H9 (cell line): ENCODE measurements around the gene GPR83. TPM values are rescaled to one million over a fixed set of nuclear protein-coding genes. Genes with fewer than 3 reads are reported as not detected.

ENCODE experiments used
- DNase-seq: peaks from one replicate; pipeline ENCODE4 v3.0.0-alpha.2; 2017
- H2AFZ ChIP-seq: one replicate; pipeline ENCODE4 v1.6.1; 2013; ENCODE audit warnings: mild to moderate bottlenecking, low read length, control low read depth, moderate library complexity
- H2AK5ac ChIP-seq: 2 replicates; pipeline ENCODE4 v1.6.1; 2013; ENCODE audit warnings: low read length, control low read depth, mixed read lengths; ENCODE audit not compliant: insufficient read length
- H2BK120ac ChIP-seq: one replicate; pipeline ENCODE4 v1.6.1; 2013; ENCODE audit warnings: low read depth, mild to moderate bottlenecking, low read length, control low read depth, inconsistent platforms; ENCODE audit not compliant: poor library complexity, severe bottlenecking
- H2BK12ac ChIP-seq: 2 replicates; pipeline ENCODE4 v1.6.1; 2013; ENCODE audit warnings: low read length, control low read depth, mixed read lengths, low read depth; ENCODE audit not compliant: insufficient read length
- H2BK15ac ChIP-seq: 2 replicates; pipeline ENCODE4 v1.6.1; 2013; ENCODE audit warnings: low read depth, low read length, control low read depth
- H2BK20ac ChIP-seq: one replicate; pipeline ENCODE4 v1.6.1; 2013; ENCODE audit warnings: low read depth, mild to moderate bottlenecking, low read length, control low read depth, inconsistent platforms; ENCODE audit not compliant: poor library complexity, severe bottlenecking
- H2BK5ac ChIP-seq: 2 replicates; pipeline ENCODE4 v1.6.1; 2013; ENCODE audit warnings: low read length, control low read depth, mixed read lengths; ENCODE audit not compliant: insufficient read length
- H3K14ac ChIP-seq: 2 replicates; pipeline ENCODE4 v1.6.1; 2013; ENCODE audit warnings: low read length, control low read depth; ENCODE audit not compliant: insufficient read depth
- H3K18ac ChIP-seq: 2 replicates; pipeline ENCODE4 v1.6.1; 2013; ENCODE audit warnings: low read depth, mild to moderate bottlenecking, mixed read lengths, low read length, control low read depth; ENCODE audit not compliant: insufficient read length
- H3K23ac ChIP-seq: 2 replicates; pipeline ENCODE4 v1.6.1; 2013; ENCODE audit warnings: low read length, control low read depth, mixed read lengths, low read depth; ENCODE audit not compliant: insufficient read length
- H3K23me2 ChIP-seq: 2 replicates; pipeline ENCODE4 v1.6.1; 2013; ENCODE audit warnings: low read depth, mild to moderate bottlenecking, mixed read lengths, low read length, control low read depth; ENCODE audit not compliant: insufficient read length, poor library complexity, severe bottlenecking
- H3K27ac ChIP-seq: 2 replicates; pipeline ENCODE4 v1.5.1; 2013; ENCODE audit warnings: low read length, control low read depth, mixed read lengths, low read depth; ENCODE audit not compliant: insufficient read length
- H3K27me3 ChIP-seq: 2 replicates; pipeline ENCODE4 v1.6.1; 2013; ENCODE audit warnings: low read length, control low read depth, inconsistent platforms; ENCODE audit not compliant: insufficient read depth
- H3K4ac ChIP-seq: 2 replicates; pipeline ENCODE4 v1.6.1; 2013; ENCODE audit warnings: low read depth, mild to moderate bottlenecking, control low read depth, inconsistent platforms, low read length, moderate library complexity
- H3K4me1 ChIP-seq: 2 replicates; pipeline ENCODE4 v1.6.1; 2013; ENCODE audit warnings: low read length, control low read depth, inconsistent platforms; ENCODE audit not compliant: insufficient read depth
- H3K4me2 ChIP-seq: 2 replicates; pipeline ENCODE4 v1.6.1; 2013; ENCODE audit warnings: low read length, control low read depth, mixed read lengths; ENCODE audit not compliant: insufficient read length, insufficient read depth
- H3K56ac ChIP-seq: 2 replicates; pipeline ENCODE4 v1.6.1; 2013; ENCODE audit warnings: low read depth, mild to moderate bottlenecking, mixed read lengths, low read length, control low read depth; ENCODE audit not compliant: insufficient read length
- H3K79me1 ChIP-seq: 2 replicates; pipeline ENCODE4 v1.6.1; 2013; ENCODE audit warnings: low read depth, mild to moderate bottlenecking, moderate library complexity, low read length, control low read depth, inconsistent platforms; ENCODE audit not compliant: insufficient read depth, poor library complexity, severe bottlenecking
- H3K79me2 ChIP-seq: 2 replicates; pipeline ENCODE4 v1.6.1; 2013; ENCODE audit warnings: low read length, control low read depth, inconsistent platforms; ENCODE audit not compliant: insufficient read depth
- H3K9ac ChIP-seq: 2 replicates; pipeline ENCODE4 v1.6.1; 2013; ENCODE audit warnings: low read length, control low read depth, mixed read lengths; ENCODE audit not compliant: insufficient read length; ENCODE audit errors: extremely low read depth
- H3K9me3 ChIP-seq: one replicate; pipeline ENCODE4 v1.6.1; 2013; ENCODE audit warnings: low read depth, low read length, inconsistent platforms; ENCODE audit not compliant: control insufficient read depth
- H3T11ph ChIP-seq: one replicate; pipeline ENCODE4 v1.6.1; 2013; ENCODE audit warnings: mild to moderate bottlenecking, low read length, control low read depth, inconsistent platforms
- H4K20me1 ChIP-seq: one replicate; pipeline ENCODE4 v1.6.1; 2013; ENCODE audit not compliant: control insufficient read depth, insufficient read length, insufficient read depth
- H4K5ac ChIP-seq: 2 replicates; pipeline ENCODE4 v1.6.1; 2013; ENCODE audit warnings: low read depth, mild to moderate bottlenecking, mixed read lengths, low read length, control low read depth; ENCODE audit not compliant: insufficient read length
- H4K8ac ChIP-seq: replicated peaks from 2 replicates; pipeline ENCODE4 v1.6.1; 2013; ENCODE audit warnings: low read length, control low read depth, mixed read lengths, low read depth; ENCODE audit not compliant: insufficient read length
- H4K91ac ChIP-seq: 2 replicates; pipeline ENCODE4 v1.6.1; 2013; ENCODE audit warnings: low read depth, mild to moderate bottlenecking, moderate library complexity, mixed read lengths, low read length, control low read depth; ENCODE audit not compliant: insufficient read length
- H3K27ac Mint-ChIP-seq, 3 experiments: 2 replicates in 2 of 3; 3 replicates in 1 of 3; pipeline ENCODE4 v1.8.0; 2020 to 2021; ENCODE audit warnings: mixed read lengths in 3 of 3, mild to moderate bottlenecking in 1 of 3, moderate library complexity in 1 of 3
- H3K27me3 Mint-ChIP-seq: 2 replicates; pipeline ENCODE4 v1.8.0; 2021; ENCODE audit warnings: low read depth, mild to moderate bottlenecking, moderate library complexity, mixed read lengths
- H3K36me3 Mint-ChIP-seq, 3 experiments: 2 replicates in 2 of 3; 3 replicates in 1 of 3; pipeline ENCODE4 v1.8.0; 2020 to 2021; ENCODE audit warnings: low read depth in 3 of 3, mixed read lengths in 3 of 3; ENCODE audit not compliant: insufficient read depth in 1 of 3
- H3K4me1 Mint-ChIP-seq, 2 experiments: 2 replicates each; pipeline ENCODE4 v1.8.0; 2020; ENCODE audit warnings: mixed read lengths in 2 of 2
- H3K4me3 Mint-ChIP-seq, 2 experiments: 2 replicates in 1 of 2; 3 replicates in 1 of 2; pipeline ENCODE4 v1.8.0; 2020 to 2021; ENCODE audit warnings: mild to moderate bottlenecking in 2 of 2, mixed read lengths in 2 of 2, moderate library complexity in 1 of 2
- H3K9me3 Mint-ChIP-seq, 2 experiments: 2 replicates in 1 of 2; 3 replicates in 1 of 2; pipeline ENCODE4 v1.8.0; 2020; ENCODE audit warnings: mild to moderate bottlenecking in 2 of 2, mixed read lengths in 2 of 2, moderate library complexity in 1 of 2
- WGBS: extraction: QIAGEN DNeasy Blood & Tissue Kit; methylation state at CpG from one replicate; pipeline ENCODE4 v1.1.7; 2013; ENCODE audit warnings: missing lambda C conversion rate, low lambda C conversion rate, mixed read lengths; ENCODE audit not compliant: insufficient read length; ENCODE audit errors: extremely low coverage; 5-methylcytosine and 5-hydroxymethylcytosine counted together
- total RNA-seq: library from RNA; stranded (reverse); gene quantifications from 2 replicates; pipeline ENCODE4 v1.2.1, GENCODE V29; 2021
- TF ChIP-seq, protein P1 (sequence below): fragments of 200-600 bp; sonication (generic); conservative IDR thresholded peaks from 3 replicates; pipeline ENCODE4 v1.8.0; 2021; ENCODE audit warnings: antibody characterized with exemption, mild to moderate bottlenecking

GPR83 gene
- total RNA-seq, 1 experiment from 2014 or later = not detected

DNA sequence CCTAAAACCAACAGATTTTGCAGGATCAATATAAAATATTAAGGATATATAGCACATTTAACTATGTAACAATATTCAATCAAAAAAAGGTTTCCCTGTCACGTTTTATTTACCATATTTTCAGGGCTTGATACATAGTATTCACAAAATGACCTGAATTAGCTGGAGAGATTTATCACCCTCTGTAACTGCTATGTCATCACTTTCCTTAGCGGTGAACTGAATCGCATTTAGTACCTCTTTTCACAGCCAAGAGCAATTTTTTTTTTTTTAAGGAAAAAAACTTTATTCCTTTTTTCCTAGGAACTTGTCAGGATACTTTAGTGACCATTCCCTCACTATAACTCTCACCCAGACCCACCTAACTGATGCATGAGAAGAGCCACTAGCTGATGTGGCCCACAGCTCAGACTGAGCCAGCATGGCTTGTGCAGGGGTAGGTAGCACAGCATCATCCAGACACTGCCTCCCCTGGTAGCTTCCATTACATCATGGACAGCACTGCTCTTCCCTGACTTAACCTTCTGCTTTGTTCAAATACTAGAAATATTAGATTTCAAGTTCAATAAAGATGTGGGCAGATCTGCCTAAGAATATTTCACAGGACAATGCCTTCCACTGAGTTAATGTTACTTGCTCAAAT lies 17.0 kb upstream of the GPR83 start:
- WGBS = no CpG with 5 or more reads among the region's 3 CpGs
- Histone ChIP-seq H4K20me1 (no peaks in the 10 kb centered on the region), H3K4me1 (no peaks in the 10 kb centered on the region)

More for the DNA sequence above, 17.0 kb upstream of the GPR83 start:
- DNase-seq = no peak
- no peak overlapping the region for H3K14ac ChIP-seq
- H2BK5ac ChIP-seq = no peak overlapping the region
- no peak overlapping the region for H2BK15ac ChIP-seq
- H3T11ph ChIP-seq = no peak overlapping the region
- no peaks in the 10 kb centered on the region for H3K27me3 ChIP-seq
- Mint-ChIP-seq H3K4me1 (no peaks in the 10 kb centered on the region), H3K9me3 (no peaks in the 10 kb centered on the region), H3K4me3 (no peak overlapping the region), H3K36me3 (peaks cover 5 to 16% (median 14%) of the 10 kb centered on the region in 3 experiments; a peak in 6 of 7 replicates), H3K27me3 (no peaks in the 10 kb centered on the region), H3K27ac (0 out of 7 replicates have a peak overlapping the region, but pooled peaks of 1 of the 3 experiments have one; percentile 47)
- H3K23me2 ChIP-seq = no peaks in the 10 kb centered on the region
- no peak overlapping the region for H2AFZ ChIP-seq
- H3K4ac ChIP-seq = no peak overlapping the region
- H4K8ac ChIP-seq = no peak overlapping the region
- H2BK12ac ChIP-seq = no peak overlapping the region
- H3K79me1 ChIP-seq = no peaks in the 10 kb centered on the region
- no peak overlapping the region for H3K18ac ChIP-seq
- H4K5ac ChIP-seq = no peak overlapping the region
- no peak overlapping the region for H2AK5ac ChIP-seq
- H3K56ac ChIP-seq = no peak overlapping the region
- H3K9ac ChIP-seq = no peak overlapping the region
- no peak overlapping the region for H3K27ac ChIP-seq
- H3K4me2 ChIP-seq = no peak overlapping the region
- H2BK120ac ChIP-seq = no peak overlapping the region
- H3K23ac ChIP-seq = no peak overlapping the region
- no peak overlapping the region for H2BK20ac ChIP-seq
- no peaks in the 10 kb centered on the region for H3K9me3 ChIP-seq
- no peak overlapping the region for H4K91ac ChIP-seq
- no peaks in the 10 kb centered on the region for H3K79me2 ChIP-seq
- TF ChIP-seq, protein P1, sequence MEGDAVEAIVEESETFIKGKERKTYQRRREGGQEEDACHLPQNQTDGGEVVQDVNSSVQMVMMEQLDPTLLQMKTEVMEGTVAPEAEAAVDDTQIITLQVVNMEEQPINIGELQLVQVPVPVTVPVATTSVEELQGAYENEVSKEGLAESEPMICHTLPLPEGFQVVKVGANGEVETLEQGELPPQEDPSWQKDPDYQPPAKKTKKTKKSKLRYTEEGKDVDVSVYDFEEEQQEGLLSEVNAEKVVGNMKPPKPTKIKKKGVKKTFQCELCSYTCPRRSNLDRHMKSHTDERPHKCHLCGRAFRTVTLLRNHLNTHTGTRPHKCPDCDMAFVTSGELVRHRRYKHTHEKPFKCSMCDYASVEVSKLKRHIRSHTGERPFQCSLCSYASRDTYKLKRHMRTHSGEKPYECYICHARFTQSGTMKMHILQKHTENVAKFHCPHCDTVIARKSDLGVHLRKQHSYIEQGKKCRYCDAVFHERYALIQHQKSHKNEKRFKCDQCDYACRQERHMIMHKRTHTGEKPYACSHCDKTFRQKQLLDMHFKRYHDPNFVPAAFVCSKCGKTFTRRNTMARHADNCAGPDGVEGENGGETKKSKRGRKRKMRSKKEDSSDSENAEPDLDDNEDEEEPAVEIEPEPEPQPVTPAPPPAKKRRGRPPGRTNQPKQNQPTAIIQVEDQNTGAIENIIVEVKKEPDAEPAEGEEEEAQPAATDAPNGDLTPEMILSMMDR = no peak
